ENCODE measurements around the gene TMCO4.

The TMCO4 gene

GRCh38 chr1:19749685-19750084 lies 50.0 kb downstream of the TMCO4 start:
- no peak for DNase-seq (ENCODE audit: low read depth in 2 of 2)

- DNase-seq (ENCODE audit: low read depth in 2 of 2): no peak
Observed at GRCh38 chr1:19747761-19748160, 52.0 kb downstream of the TMCO4 start.

- DNase-seq (ENCODE audit: low read depth in 2 of 2): no peak
Observed at GRCh38 chr1:19744886-19745285, 54.8 kb downstream of the TMCO4 start.

- no peak for DNase-seq (ENCODE audit: low read depth in 2 of 2)
Observed at GRCh38 chr1:19744335-19744743, 55.4 kb downstream of the TMCO4 start.

GRCh38 chr1:19743793-19744192 lies 55.9 kb downstream of the TMCO4 start:
- DNase-seq (ENCODE audit: low read depth in 2 of 2): no peak

- no peak for DNase-seq (ENCODE audit: low read depth in 2 of 2)
Observed at GRCh38 chr1:19743180-19743579, 56.5 kb downstream of the TMCO4 start.

GRCh38 chr1:19739628-19740027 lies 60.1 kb downstream of the TMCO4 start:
- DNase-seq (ENCODE audit: low read depth in 2 of 2): no peak

GRCh38 chr1:19738669-19739068 lies 61.0 kb downstream of the TMCO4 start:
- no peak for DNase-seq (ENCODE audit: low read depth in 2 of 2)

GRCh38 chr1:19738076-19738475 lies 61.6 kb downstream of the TMCO4 start:
- no peak for DNase-seq (ENCODE audit: low read depth in 2 of 2)

- DNase-seq (ENCODE audit: low read depth in 2 of 2): no peak
Observed at GRCh38 chr1:19737104-19737825, 62.5 kb downstream of the TMCO4 start.

- DNase-seq (ENCODE audit: low read depth in 2 of 2): no peak
Observed at GRCh38 chr1:19735440-19736127, 64.1 kb downstream of the TMCO4 start.

- no peak for DNase-seq (ENCODE audit: low read depth in 2 of 2)
Observed at GRCh38 chr1:19734472-19734999, 65.2 kb downstream of the TMCO4 start.

- DNase-seq (ENCODE audit: low read depth in 2 of 2): no peak
Observed at GRCh38 chr1:19734056-19734455, 65.7 kb downstream of the TMCO4 start.

- DNase-seq (ENCODE audit: low read depth in 2 of 2): no peak
Observed at GRCh38 chr1:19733615-19734014, 66.1 kb downstream of the TMCO4 start.

- no peak for DNase-seq (ENCODE audit: low read depth in 2 of 2)
Observed at GRCh38 chr1:19731311-19731821, 68.3 kb downstream of the TMCO4 start.

- DNase-seq (ENCODE audit: low read depth in 2 of 2): no peak
Observed at GRCh38 chr1:19730793-19731192, 68.9 kb downstream of the TMCO4 start.

GRCh38 chr1:19730232-19730631 lies 69.5 kb downstream of the TMCO4 start:
- no peak for DNase-seq (ENCODE audit: low read depth in 2 of 2)

GRCh38 chr1:19728413-19729145 lies 71.1 kb downstream of the TMCO4 start:
- DNase-seq (ENCODE audit: low read depth in 2 of 2): no peak

- no peak for DNase-seq (ENCODE audit: low read depth in 2 of 2)
Observed at GRCh38 chr1:19725606-19726005, 74.1 kb downstream of the TMCO4 start.

- DNase-seq (ENCODE audit: low read depth in 2 of 2): no peak
Observed at GRCh38 chr1:19723874-19724273, 75.8 kb downstream of the TMCO4 start.

GRCh38 chr1:19720973-19721372 lies 78.7 kb downstream of the TMCO4 start:
- DNase-seq (ENCODE audit: low read depth in 2 of 2): no peak

GRCh38 chr1:19720174-19720573 lies 79.5 kb downstream of the TMCO4 start:
- no peak for DNase-seq (ENCODE audit: low read depth in 2 of 2)

Measured in stimulated activated CD8-positive, alpha-beta memory T cell treated with anti-CD3 and anti-CD28 coated beads, Interleukin-7, amount 100 ng/mL, for 1 hour (primary cell).